ENCODE results near the gene RPS2. TPM values are rescaled to one million over a fixed set of nuclear protein-coding genes. Genes with fewer than 3 reads are reported as not detected.

RPS2 gene
- total RNA-seq: 3,892 and 6,799 TPM in 2 replicates

DNA sequence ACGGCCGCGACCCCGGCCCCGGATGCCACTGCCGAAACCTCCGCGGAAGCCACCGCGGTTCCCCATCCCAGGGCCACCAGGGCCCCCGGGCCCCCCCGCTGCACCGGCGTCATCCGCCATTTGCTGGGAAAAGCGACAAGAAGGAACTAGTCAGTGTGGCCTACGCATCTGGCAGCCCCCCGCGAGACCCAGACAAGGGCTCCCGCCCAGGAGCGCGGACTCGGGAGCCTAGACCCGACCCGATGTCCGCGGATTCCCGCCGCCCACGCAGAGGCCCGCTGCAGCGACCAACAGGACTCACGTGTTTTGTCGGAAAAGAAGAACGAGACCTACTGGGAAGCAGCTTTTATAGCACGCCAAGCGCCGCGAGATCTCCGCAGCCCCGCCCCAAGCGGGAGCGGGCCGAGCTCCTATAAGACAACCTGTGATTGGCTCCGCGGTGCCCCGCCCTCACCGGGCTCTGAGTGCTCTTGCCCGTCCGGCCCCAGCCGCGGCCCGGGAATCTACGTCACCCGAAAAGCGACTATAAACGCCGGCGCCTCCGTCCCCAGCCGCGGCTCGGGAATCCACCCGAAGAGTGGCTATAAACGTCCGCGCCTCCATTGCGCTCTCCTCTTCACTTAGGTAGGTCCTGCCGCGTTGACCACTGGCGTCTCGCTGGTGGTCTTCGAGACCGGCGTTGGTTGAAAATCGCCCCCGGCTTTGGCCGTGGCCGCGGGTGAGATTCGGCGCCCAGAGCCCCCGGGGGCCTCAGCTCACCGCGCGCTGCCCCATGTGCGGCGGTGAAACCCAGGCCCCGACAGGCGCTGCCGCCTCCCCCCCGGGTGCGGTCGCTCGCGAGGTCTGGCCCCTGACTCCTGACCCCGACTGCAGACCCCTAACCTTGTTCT lies at the start of gene RPS2:
RPS2 (minus strand) TSS at position 321 of the 890 bp plus-strand sequence; CDS start at position 120, 201 bp downstream.

DNA sequence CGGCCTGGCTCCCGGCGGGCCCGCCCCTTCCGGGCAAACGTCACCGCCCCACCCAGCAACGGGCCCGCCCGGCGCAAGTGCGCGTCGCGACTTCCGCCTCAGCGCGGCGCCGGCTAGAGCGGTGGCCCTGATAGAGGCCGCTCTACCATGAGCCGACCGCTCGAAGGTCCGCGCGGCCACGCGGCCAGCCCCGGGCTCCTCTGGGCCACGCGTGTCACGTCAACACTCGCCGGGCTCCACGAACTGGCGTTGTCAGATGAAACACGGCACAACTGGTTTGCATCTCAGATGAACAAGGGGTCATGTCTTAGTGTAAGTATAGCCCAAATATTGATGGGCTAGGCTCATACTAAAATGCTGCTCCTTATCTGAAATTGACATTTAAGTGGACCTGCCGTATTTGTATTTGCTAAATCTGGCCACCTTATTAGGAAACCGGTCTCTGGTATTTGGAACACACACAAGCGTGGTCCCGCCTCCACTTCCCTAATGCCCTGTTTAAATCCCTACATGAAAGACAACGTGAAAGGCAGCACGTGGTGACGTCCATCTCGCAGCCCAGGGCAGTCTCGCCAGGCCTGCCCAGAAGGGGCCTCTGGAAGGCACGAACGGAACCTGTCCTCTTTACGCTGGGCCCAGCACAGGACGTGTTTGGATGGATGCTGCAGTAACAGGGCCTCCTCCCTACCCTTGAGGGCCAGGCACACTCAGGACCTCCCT lies 45.3 kb upstream of the RPS2 start, which contains the start of gene ZNF598:
ZNF598 (minus strand) TSS at position 31 of the 720 bp plus-strand sequence.

DNA sequence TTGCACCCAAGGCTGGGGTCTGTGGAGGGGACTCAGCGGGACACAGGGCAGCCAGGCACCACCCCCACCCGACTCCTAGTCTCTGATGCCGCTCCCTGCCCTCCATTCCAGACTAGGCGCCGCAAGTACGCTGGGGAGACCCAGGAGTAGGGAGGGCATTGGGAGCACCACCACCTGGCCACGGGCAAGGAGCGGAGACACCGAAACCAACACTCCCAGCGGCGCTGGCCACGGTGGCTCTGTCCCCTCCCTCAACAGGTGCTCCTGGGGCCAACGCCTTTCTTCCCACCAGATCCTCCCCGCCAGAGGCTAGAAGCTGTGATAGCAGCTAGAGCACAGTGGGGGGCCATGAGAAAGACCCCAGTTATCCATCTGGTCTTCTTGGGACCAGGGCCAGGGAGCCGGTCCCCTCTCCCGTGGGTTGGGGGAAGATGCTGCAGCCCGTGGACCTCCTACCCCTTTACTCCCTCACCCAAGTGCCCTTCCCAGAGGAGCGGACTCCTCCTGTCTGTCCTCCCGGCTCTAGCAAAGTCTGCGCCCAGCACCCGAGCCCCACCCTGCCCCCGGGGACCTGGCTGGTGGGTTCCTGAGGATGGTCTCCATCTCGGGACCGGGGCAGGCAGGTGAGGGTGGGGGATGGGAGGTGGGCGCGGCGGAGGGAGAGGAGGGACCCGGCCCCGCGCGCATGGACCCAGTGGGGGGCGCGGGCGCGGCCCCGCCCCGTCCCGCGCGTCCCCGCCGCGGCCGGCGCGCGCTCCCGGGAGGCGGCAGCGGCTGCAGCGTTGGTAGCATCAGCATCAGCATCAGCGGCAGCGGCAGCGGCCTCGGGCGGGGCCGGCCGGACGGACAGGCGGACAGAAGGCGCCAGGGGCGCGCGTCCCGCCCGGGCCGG lies 24.8 kb upstream of the RPS2 start, which contains the start of gene SYNGR3:
SYNGR3 (plus strand) TSS at position 762 of the 892 bp plus-strand sequence. CDS start 133 bp downstream, outside the sequence.

DNA sequence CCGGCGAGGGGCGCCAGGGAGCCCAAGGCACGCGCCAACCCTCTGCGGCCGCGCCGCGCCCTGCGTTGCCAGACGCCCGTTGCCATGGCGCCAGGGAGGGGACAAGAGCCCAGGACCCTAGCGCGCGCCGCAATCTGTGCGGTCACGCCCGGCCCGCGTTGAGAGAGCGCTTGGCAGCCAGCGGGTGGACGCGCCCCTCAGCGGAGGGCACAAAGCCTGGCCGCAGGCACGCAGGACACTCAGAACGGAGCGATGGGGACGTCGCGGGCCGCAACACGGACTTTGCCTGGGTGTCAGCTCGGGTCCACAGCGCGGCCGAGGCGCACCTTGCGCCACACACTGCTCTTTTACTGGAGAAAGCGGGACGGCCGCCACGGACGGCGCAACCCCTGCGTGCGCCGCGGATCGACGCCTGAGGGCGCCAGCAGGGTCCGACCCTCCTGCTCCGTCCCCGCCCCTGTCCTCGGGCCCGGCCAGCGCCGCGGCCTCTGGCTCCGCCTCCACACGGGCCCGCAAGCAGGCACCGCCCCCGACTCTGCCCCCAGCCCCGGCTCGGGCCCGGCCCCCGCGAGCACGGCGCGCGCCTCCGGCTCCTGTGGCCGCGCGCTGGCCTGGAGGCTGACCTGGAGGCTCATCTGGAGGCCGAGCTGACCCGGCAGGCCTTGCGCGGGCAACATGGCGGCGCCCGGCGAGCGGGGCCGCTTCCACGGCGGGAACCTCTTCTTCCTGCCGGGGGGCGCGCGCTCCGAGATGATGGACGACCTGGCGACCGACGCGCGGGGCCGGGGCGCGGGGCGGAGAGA lies 19.1 kb upstream of the RPS2 start, which contains the start of gene GFER:
GFER (plus strand) TSS at position 650 of the 803 bp plus-strand sequence; CDS start at position 676, 26 bp downstream.

DNA sequence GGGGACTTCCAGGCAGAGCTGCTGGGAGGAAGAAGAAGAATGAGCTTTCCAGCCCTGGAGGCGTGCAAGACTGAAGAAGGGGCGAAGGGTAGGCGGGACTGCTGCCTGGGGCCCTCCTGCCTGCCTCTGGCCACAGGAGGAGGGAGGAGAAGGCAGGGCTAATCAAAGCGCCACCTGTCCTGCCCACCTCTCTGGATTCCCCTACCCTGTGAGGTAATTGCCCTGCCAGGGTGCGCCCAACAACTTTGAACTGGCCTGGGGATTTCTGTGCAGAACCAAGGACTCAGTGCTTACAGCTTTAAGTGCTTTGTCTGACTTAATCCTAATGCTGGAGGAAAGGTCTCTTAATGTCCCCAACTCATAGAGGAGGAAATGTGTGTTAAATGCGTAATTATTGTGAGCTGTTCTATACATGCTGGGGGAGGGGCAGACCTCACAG lies 16.8 kb upstream of the RPS2 start, which contains the start of gene NOXO1:
NOXO1 (minus strand) TSS at position 72 of the 439 bp plus-strand sequence. CDS start 290 bp downstream, outside the sequence.

DNA sequence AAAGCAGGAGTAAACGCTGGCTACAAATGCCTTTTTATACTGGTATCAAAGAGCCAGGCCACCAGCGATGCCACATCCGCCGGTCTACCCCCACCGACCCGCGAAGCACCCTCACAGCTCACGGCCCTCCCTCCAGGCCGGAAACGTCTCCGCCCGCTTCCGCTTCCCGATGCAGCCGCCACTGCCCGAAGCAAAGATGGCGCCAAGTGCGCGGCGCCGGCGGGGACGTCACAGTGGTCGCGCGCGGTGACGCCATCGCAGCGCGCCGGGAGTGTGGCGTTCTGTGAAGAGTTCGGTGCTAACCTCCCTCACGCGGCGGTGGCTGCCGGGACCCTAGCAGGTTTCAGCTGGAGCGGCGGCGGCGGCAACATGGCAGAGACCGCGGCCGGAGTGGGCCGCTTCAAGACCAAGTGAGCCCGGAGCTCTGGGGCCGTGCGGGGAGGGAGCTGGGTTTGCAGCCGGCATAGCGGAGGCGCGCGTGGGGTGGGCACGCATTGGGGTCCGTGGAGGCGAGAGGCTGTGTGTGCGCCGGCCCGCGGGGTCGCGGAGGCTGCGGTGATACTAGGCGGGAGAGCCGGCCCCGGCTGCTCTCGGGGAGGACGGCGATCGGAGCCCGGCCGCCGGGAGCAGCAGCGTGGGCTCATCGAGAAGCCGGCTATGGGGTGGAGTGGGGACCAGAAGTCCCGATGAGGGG lies 7.3 kb upstream of the RPS2 start, which contains the start of gene TBL3:
TBL3 (plus strand) TSS at position 258 of the 694 bp plus-strand sequence; CDS start at position 370, 112 bp downstream.

DNA sequence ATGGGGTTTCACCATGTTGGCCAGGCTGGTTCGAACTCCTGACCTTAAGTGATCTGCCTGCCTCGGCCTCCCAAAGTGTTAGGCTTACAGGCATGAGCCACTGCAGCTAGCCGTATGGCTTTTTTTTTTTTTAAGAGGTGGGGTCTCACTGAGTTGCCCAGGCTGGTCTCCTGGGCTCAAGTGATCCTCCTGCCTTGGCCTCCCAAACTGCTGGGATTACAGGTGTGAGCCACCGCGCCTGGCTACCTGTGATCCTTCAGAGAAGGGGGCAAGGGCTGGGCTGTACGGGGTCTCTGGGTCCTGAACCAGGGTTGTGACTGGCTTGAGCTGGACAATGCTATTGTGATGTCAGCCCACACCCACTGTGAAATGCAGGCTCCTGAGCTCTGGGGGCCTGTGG lies 1.8 kb upstream of the RPS2 start, which contains the start of gene RNF151:
RNF151 (plus strand) TSS at position 397 of the 400 bp plus-strand sequence. CDS start 26 bp downstream, outside the sequence.

DNA sequence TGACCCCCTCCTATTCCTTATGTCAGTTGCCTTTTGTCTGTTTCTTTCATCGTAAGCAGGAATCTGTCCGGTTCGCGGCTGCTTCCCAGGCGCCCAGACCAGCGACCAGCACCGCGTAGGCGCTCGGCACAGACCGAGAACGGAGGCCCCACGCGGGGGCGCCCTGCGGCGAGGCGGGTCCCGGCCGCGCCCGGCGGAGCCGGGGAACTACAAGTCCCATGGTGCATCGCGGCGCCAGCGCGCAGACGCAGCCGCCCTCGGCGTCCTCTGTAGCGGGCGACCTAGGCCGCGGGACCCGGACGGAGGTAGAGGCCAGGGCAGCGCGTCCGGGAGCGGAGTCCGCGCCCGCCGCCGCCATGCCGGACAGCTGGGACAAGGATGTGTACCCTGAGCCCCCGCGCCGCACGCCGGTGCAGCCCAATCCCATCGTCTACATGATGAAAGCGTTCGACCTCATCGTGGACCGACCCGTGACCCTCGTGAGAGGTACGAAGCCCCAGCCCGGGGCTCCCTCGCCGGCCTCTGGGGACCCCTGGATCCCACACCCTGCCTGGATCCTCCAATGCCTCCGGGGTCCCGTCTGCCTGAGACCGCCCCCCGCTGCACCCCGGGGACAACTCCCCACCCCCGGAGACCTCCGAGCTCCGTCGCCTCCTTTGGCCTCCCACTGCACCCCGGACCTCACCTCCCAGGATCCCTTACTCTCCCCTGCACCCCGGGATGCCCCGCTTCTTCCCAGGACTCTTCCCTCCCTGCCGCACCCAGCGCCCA lies 5.2 kb downstream of the RPS2 start, which contains the start of gene NDUFB10:
NDUFB10 (plus strand) TSS at position 270 of the 771 bp plus-strand sequence; CDS start at position 357, 87 bp downstream.

DNA sequence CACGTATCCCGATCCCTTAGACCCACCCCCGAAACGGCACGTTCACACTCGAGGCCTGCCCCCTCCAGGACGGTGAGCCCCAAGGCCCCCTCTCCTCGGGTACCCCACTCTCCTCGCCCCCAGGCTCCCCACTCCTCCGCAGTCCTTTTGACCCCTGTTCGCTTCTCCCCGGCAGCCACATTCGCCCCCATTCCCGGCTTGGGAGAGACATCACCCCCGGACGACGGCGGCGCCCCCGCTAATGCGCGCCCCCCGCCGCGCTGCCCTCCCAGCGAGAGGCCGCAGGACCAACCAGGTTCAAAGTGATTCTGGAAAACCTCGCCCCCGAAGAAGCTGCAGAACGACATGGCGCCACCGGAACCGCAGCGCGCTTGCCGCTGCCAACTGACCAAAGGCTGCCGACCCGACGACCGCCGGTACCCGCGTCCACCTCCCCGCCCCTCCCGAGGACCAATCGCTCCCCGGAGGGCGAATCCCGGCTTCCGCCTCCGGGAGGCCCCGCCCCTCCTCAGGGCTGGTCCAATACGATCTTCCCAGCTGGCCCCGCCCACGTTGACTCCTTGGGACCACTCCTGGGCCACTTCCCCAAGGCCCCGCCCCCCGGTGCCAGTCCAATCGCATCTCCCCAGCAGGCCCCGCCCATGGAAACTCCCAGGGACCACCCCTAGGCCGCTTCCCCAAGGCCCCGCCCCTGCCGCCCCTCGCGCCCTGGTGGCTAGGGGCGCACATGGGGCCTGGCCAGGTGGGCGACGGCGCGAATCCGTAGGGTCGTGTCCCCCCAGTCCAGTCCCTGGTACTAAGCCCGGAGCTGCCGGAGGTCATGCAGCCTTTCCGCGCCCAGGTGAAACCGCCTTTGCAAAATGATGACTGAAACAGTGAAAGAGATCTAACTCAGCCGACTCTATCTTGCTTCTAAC lies 21.6 kb downstream of the RPS2 start, which contains the start of gene MSRB1:
MSRB1 (minus strand) TSS at position 390 of the 917 bp plus-strand sequence; CDS start at position 347, 43 bp downstream.

DNA sequence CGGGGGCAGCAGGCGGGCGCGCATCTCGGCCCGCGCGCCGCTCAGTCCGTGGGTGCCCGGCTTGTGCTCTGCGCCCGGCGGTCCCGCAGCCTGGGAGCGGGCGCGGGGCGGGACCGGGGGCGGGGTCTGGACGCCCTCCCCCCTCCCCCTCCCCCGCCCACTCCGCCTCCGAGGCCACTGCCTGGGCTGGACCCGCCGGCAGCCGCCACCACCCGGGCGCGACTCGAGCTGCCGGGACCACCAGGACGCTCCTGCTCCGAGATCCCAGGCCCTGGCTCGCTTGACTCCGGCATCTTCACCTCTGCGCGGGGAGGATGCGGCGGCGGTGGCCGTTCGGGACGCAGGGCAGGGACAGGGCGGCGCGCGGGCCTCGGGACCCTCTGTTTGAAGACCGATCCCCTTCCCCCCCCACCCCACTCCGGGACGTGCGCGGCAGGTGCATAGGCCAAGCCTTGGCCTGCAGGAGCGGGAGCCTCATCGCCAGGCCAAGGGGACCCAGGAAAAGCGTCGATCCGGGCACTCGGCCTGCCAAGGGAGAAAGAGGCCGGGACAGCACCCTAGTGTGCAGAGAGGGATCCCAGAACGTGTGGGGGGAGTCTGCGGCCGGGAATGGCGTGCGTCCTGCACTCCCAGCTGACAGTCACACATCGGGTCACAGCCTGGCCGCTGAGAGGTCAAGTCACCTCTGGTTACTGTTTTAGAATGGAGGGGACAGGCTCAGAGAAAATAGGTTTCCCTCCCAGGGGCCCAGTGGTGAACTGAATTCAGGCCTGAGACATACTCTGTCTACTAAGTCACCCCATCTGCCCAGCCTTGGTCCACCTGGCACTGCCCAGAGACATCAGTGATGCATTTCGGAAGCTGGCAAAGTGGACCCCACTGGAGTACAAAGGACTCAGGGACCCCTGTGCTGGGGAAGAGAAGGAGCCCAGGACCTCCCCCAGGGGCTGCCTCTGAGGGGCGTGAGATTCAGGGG lies 46.0 kb downstream of the RPS2 start, which contains the start of gene HS3ST6:
HS3ST6 (minus strand) TSS at position 65 of the 976 bp plus-strand sequence. CDS start 92 bp downstream, outside the sequence.

Other genes with a start within 250 kb of the RPS2 start
- 70.7 and 98.0 TPM in 2 replicates for gene NME3, start 193.3 kb downstream of the RPS2 start, total RNA-seq
- 3.2 and 8.9 TPM in 2 replicates for gene EME2, start 192.0 kb downstream of the RPS2 start, total RNA-seq
- 96.9 and 118 TPM in 2 replicates for gene MRPS34, start 191.7 kb downstream of the RPS2 start, total RNA-seq
- gene SPSB3, start 182.3 kb downstream of the RPS2 start, total RNA-seq: 25.3 and 62.7 TPM in 2 replicates
- gene NUBP2, start 181.9 kb downstream of the RPS2 start, total RNA-seq: 112 and 137 TPM in 2 replicates
- gene IGFALS, start 171.1 kb downstream of the RPS2 start, total RNA-seq: not detected in 2 replicates
- gene HAGH, start 138.0 kb downstream of the RPS2 start, total RNA-seq: 13.3 and 24.7 TPM in 2 replicates
- gene FAHD1, start 137.6 kb downstream of the RPS2 start, total RNA-seq: 22.0 and 61.2 TPM in 2 replicates
- 0.08 TPM in 1 of 2 replicates, not detected in the other for gene MEIOB, start 92.7 kb downstream of the RPS2 start, total RNA-seq
- gene HS3ST6, start 46.4 kb downstream of the RPS2 start, total RNA-seq: not detected in 2 replicates
- 7.4 and 10.2 TPM in 2 replicates for gene MSRB1, start 21.6 kb downstream of the RPS2 start, total RNA-seq
- not detected in 2 replicates for gene RPL3L, start 10.1 kb downstream of the RPS2 start, total RNA-seq
- gene NDUFB10, start 5.3 kb downstream of the RPS2 start, total RNA-seq: 289 and 350 TPM in 2 replicates
- gene RNF151, start 2.0 kb upstream of the RPS2 start, total RNA-seq: not detected in 2 replicates
- gene TBL3, start 7.2 kb upstream of the RPS2 start, total RNA-seq: 51.7 and 71.4 TPM in 2 replicates
- not detected in 2 replicates for gene NOXO1, start 16.6 kb upstream of the RPS2 start, total RNA-seq
- gene GFER, start 19.4 kb upstream of the RPS2 start, total RNA-seq: 15.6 and 25.9 TPM in 2 replicates
- 5.4 and 7.6 TPM in 2 replicates for gene SYNGR3, start 25.1 kb upstream of the RPS2 start, total RNA-seq
- 33.7 and 41.0 TPM in 2 replicates for gene ZNF598, start 45.0 kb upstream of the RPS2 start, total RNA-seq
- 5.6 and 6.6 TPM in 2 replicates for gene NPW, start 55.0 kb upstream of the RPS2 start, total RNA-seq
- 56.8 and 85.8 TPM in 2 replicates for gene NHERF2, start 62.1 kb upstream of the RPS2 start, total RNA-seq
- 25.9 and 28.7 TPM in 2 replicates for gene NTHL1, start 83.0 kb upstream of the RPS2 start, total RNA-seq
- 33.1 and 51.4 TPM in 2 replicates for gene TSC2, start 83.2 kb upstream of the RPS2 start, total RNA-seq
- 72.0 and 175 TPM in 2 replicates for gene PKD1, start 171.1 kb upstream of the RPS2 start, total RNA-seq
- gene RAB26, start 183.8 kb upstream of the RPS2 start, total RNA-seq: 0.91 and 3.3 TPM in 2 replicates
- 65.8 and 73.5 TPM in 2 replicates for gene TRAF7, start 191.0 kb upstream of the RPS2 start, total RNA-seq
- gene CASKIN1, start 231.8 kb upstream of the RPS2 start, total RNA-seq: under 0.01 and 0.08 TPM in 2 replicates
- 38.7 and 61.3 TPM in 2 replicates for gene MLST8, start 240.6 kb upstream of the RPS2 start, total RNA-seq
- 0.13 and 1.2 TPM in 2 replicates for gene BRICD5, start 246.0 kb upstream of the RPS2 start, total RNA-seq